Mesendoderm (in vitro differentiated cells): Measurements from ENCODE around the gene SLC51B.

ENCODE experiments used
- DNase-seq: peaks from one replicate; pipeline ENCODE4 v3.0.0; 2013
- H2AK5ac ChIP-seq: 2 replicates; pipeline ENCODE4 v1.6.1; 2013; ENCODE audit warnings: low read length, inconsistent platforms
- H2BK120ac ChIP-seq: 2 replicates; pipeline ENCODE4 v1.6.1; 2013; ENCODE audit warnings: low read depth, mild to moderate bottlenecking, low read length, moderate library complexity, mixed read lengths
- H2BK15ac ChIP-seq: replicated peaks from 2 replicates; pipeline ENCODE4 v1.6.1; 2013; ENCODE audit warnings: low read depth, mild to moderate bottlenecking, moderate library complexity
- H2BK5ac ChIP-seq: 2 replicates; pipeline ENCODE4 v1.6.1; 2013; ENCODE audit warnings: low read length, inconsistent platforms
- H3K18ac ChIP-seq: 2 replicates; pipeline ENCODE4 v1.6.1; 2013; ENCODE audit warnings: mild to moderate bottlenecking, low read length, mixed read lengths
- H3K23ac ChIP-seq: one replicate; pipeline ENCODE4 v1.6.1; 2013; ENCODE audit warnings: low read length
- H3K27ac ChIP-seq: 2 replicates; pipeline ENCODE4 v1.5.1; 2013; ENCODE audit warnings: low read depth, mild to moderate bottlenecking, inconsistent platforms, low read length, moderate library complexity
- H3K27me3 ChIP-seq: 2 replicates; pipeline ENCODE4 v1.6.1; 2013; ENCODE audit warnings: low read length, control low read depth, mild to moderate bottlenecking, inconsistent platforms; ENCODE audit not compliant: insufficient read depth, poor library complexity
- H3K36me3 ChIP-seq: 2 replicates; pipeline ENCODE4 v1.6.1; 2013; ENCODE audit warnings: low read length, inconsistent platforms; ENCODE audit not compliant: control insufficient read depth, insufficient read depth
- H3K4ac ChIP-seq: one replicate; pipeline ENCODE4 v1.6.1; 2013; ENCODE audit warnings: low read depth, mild to moderate bottlenecking, low read length, moderate library complexity
- H3K4me1 ChIP-seq: 2 replicates; pipeline ENCODE4 v1.6.1; 2013; ENCODE audit warnings: low read depth, low read length, inconsistent platforms; ENCODE audit not compliant: control insufficient read depth
- H3K4me2 ChIP-seq: 2 replicates; pipeline ENCODE4 v1.6.1; 2013; ENCODE audit warnings: low read length
- H3K4me3 ChIP-seq: 2 replicates; pipeline ENCODE4 v1.5.1; 2013; ENCODE audit warnings: mild to moderate bottlenecking, low read length
- H3K56ac ChIP-seq: one replicate; pipeline ENCODE4 v1.6.1; 2013; ENCODE audit warnings: low read length
- H3K79me1 ChIP-seq: 2 replicates; pipeline ENCODE4 v1.6.1; 2013; ENCODE audit warnings: low read length, inconsistent platforms
- H3K79me2 ChIP-seq: 2 replicates; pipeline ENCODE4 v1.6.1; 2013; ENCODE audit warnings: mild to moderate bottlenecking, low read length; ENCODE audit not compliant: control insufficient read depth, insufficient read depth
- H3K9ac ChIP-seq: 2 replicates; pipeline ENCODE4 v1.6.1; 2013; ENCODE audit warnings: low read length, inconsistent platforms
- H4K5ac ChIP-seq: one replicate; pipeline ENCODE4 v1.6.1; 2013; ENCODE audit warnings: low read length
- H4K8ac ChIP-seq: one replicate; pipeline ENCODE4 v1.6.1; 2013; ENCODE audit warnings: low read depth, mild to moderate bottlenecking, control low read depth, low read length, moderate library complexity
- WGBS: extraction: QIAGEN DNeasy Blood & Tissue Kit; methylation state at CpG from one replicate; pipeline ENCODE4 v1.1.7; 2013; ENCODE audit warnings: low lambda C conversion rate, missing lambda C conversion rate; ENCODE audit not compliant: insufficient coverage; ENCODE audit errors: extremely low coverage; 5-methylcytosine and 5-hydroxymethylcytosine counted together

Gene SLC51B

GRCh38 chr15:65086680-65087111, 41.5 kb downstream of the SLC51B start:
- Histone ChIP-seq H2BK5ac (no peak overlapping the region), H3K27me3 (no peaks in the 10 kb centered on the region), H3K79me2 (no peaks in the 10 kb centered on the region), H3K36me3 (no peaks in the 10 kb centered on the region), H2BK15ac (no peak overlapping the region), H4K8ac (no peak overlapping the region), H4K5ac (no peak overlapping the region), H3K27ac (no peak overlapping the region), H3K23ac (no peak overlapping the region), H3K4me2 (no peak overlapping the region), H3K4me1 (peaks cover 21% of the 10 kb centered on the region), H3K56ac (no peak overlapping the region), H3K9ac (no peak overlapping the region), H3K79me1 (no peaks in the 10 kb centered on the region), H3K4ac (no peak overlapping the region), H3K18ac (no peak overlapping the region), H2AK5ac (no peak overlapping the region), H2BK120ac (no peak overlapping the region), H3K4me3 (no peak overlapping the region)
- no peak for DNase-seq
- WGBS, result no CpG with 5 or more reads among the region's 6 CpGs

DNA sequence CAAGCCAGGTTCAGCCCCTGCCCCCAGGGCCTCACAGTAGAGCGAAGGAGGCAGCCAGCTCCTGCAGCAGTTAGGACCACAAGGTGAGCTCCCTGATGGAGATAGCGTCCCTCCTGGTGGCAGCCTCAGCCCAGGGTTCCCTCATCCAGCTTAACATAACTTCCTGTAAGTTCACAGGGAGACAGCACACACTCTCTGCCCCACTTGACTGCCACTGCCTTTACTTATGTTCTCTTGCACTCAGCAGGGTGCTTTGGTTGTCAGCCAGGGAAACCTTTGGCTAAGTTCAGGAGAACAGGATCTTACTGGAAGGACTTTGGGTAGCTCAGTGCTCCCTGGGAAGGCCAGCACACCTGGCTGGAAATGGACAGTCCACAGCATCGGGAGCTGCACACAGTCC, 42.2 kb downstream of the SLC51B start:
- Histone ChIP-seq H3K27me3 (no peaks in the 10 kb centered on the region), H2BK15ac (no peak overlapping the region), H3K27ac (no peak overlapping the region), H3K56ac (no peak overlapping the region), H3K18ac (no peak overlapping the region), H2BK5ac (no peak overlapping the region), H3K79me1 (no peaks in the 10 kb centered on the region), H4K8ac (no peak overlapping the region), H3K4ac (no peak overlapping the region), H4K5ac (no peak overlapping the region), H3K9ac (no peak overlapping the region), H3K4me2 (no peak overlapping the region), H3K36me3 (no peaks in the 10 kb centered on the region), H2BK120ac (no peak overlapping the region), H3K4me3 (no peak overlapping the region), H3K4me1 (peaks cover 21% of the 10 kb centered on the region), H3K79me2 (no peaks in the 10 kb centered on the region), H3K23ac (no peak overlapping the region), H2AK5ac (no peak overlapping the region)
- DNase-seq, result no peak
- WGBS, result no CpG with 5 or more reads among the region's 3 CpGs

DNA sequence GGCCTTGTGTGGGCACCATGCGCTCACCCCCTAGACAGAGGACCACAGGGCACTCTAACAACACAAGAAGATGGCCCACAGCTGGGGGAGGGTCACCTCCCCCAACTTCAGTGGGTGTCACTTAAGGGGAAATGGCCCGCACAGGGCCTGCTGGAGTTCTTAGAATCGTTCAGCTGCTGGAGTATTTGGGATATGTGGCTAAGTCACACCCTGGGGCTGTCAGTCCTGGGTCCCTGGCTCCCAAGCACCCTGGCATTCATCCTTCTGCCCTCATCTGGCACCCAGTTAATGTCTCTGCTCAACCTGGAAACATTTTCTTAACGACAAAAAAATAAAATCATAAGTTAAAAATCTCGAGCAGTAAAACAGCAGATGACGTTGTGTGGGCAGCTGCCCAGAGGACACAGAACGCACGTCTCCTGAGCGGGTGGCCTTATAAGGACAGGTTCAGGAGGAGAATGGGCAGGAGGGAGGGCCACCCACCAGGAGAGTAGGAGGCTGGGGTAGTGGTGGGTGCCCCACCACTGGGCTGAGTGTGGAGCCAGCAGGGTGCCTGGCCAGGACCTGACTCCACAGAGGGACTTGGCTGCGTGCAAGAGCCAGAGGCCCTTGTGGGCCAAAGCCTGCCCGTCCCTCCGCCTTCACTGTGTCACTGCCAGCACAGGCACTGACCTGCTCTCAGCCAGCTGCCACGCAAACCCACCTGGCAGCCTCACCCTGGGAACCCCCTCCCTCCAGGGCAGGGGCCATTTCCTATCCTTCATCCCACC, 42.9 kb downstream of the SLC51B start:
- H3K4me1 ChIP-seq, result peaks cover 17% of the 10 kb centered on the region
- no peak overlapping the region for H2BK120ac ChIP-seq
- H2AK5ac ChIP-seq, result peak overlapping the region; percentile 70
- H3K4ac ChIP-seq, result no peak overlapping the region
- H3K56ac ChIP-seq, result peak overlapping the region; percentile 27
- no peak overlapping the region for H3K23ac ChIP-seq
- DNase-seq, result no peak
- no peak overlapping the region for H4K5ac ChIP-seq
- no peak overlapping the region for H3K4me3 ChIP-seq
- H2BK15ac ChIP-seq, result no peak overlapping the region
- H3K4me2 ChIP-seq, result no peak overlapping the region
- no peaks in the 10 kb centered on the region for H3K79me1 ChIP-seq
- H3K18ac ChIP-seq, result no peak overlapping the region
- no peak overlapping the region for H4K8ac ChIP-seq
- no CpG with 5 or more reads among the region's 13 CpGs for WGBS
- no peak overlapping the region for H3K27ac ChIP-seq
- H3K27me3 ChIP-seq, result no peaks in the 10 kb centered on the region
- H2BK5ac ChIP-seq, result no peak overlapping the region
- H3K9ac ChIP-seq, result no peak overlapping the region
- H3K79me2 ChIP-seq, result no peaks in the 10 kb centered on the region
- H3K36me3 ChIP-seq, result no peaks in the 10 kb centered on the region

DNA sequence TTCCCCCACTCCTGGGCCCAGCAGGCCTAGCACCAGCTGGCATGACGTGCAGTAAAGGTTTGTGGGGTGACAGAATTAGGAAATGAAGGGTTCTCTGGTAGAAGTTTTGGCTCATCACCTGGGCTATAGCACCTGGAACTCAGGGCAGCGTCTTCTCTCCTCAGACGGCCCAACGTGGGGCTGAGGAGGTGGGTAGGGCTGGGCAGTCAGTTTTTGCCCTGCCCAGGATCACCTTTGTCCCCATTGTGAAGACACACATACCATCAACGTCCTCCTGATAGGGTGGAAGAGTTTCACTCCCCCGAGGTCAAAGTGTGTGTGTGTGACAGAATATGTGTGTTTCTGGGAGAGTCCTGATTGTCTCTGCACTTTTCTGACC, 43.4 kb downstream of the SLC51B start:
- Histone ChIP-seq H3K27ac (no peak overlapping the region), H2BK15ac (no peak overlapping the region)
- no CpG with 5 or more reads among the region's 6 CpGs for WGBS

DNA sequence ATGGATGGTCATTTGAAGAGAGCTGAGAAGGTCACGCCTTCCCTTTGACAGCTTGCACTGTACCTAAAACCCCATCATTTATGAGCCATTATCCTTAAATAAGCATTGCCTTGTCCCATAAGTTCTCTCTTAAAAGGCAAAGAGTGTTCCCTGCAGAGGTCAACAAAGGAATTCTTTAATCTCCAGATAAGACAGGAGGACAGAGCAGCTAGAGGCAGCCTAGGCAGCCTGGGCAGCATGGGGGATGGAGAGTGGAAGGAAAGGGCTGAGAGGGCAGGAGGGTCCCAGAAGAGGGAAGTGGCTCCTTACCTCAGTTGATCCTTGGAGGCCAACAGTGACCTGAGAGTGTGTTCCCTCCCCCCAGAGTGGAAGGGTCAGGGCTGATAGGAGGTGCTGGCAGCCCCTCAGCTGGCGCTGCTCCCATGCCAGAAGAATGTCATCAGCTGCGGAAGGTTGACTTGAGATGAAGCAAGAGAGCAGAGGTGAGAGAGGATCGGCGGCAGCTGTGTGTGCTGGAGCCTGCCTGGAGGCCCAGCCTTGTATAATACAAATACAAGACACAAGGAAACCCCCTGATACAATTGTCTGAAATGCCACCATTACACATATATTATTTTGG, 44.1 kb downstream of the SLC51B start:
- H2BK120ac ChIP-seq, result no peak overlapping the region
- H3K79me2 ChIP-seq, result no peaks in the 10 kb centered on the region
- no peak overlapping the region for H2BK5ac ChIP-seq
- H3K23ac ChIP-seq, result no peak overlapping the region
- peak; percentile 66 for DNase-seq
- no peak overlapping the region for H4K5ac ChIP-seq
- H2AK5ac ChIP-seq, result no peak overlapping the region
- no peak overlapping the region for H3K56ac ChIP-seq
- no peak overlapping the region for H4K8ac ChIP-seq
- no peaks in the 10 kb centered on the region for H3K27me3 ChIP-seq
- no peak overlapping the region for H3K4ac ChIP-seq
- H3K36me3 ChIP-seq, result no peaks in the 10 kb centered on the region
- no peaks in the 10 kb centered on the region for H3K79me1 ChIP-seq
- no peak overlapping the region for H3K9ac ChIP-seq
- H3K4me3 ChIP-seq, result no peak overlapping the region
- WGBS, result no CpG with 5 or more reads among the region's 5 CpGs
- no peak overlapping the region for H3K18ac ChIP-seq
- H2BK15ac ChIP-seq, result no peak overlapping the region
- no peak overlapping the region for H3K4me2 ChIP-seq
- H3K4me1 ChIP-seq, result peaks cover 10% of the 10 kb centered on the region
- H3K27ac ChIP-seq, result no peak overlapping the region

More for the DNA sequence above, 43.4 kb downstream of the SLC51B start:
- Histone ChIP-seq H3K79me2 (no peaks in the 10 kb centered on the region), H3K9ac (no peak overlapping the region), H3K36me3 (no peaks in the 10 kb centered on the region), H3K18ac (no peak overlapping the region), H2AK5ac (peak overlapping the region; percentile 70), H3K4me1 (peaks cover 13% of the 10 kb centered on the region), H4K8ac (no peak overlapping the region), H3K27me3 (no peaks in the 10 kb centered on the region), H3K56ac (no peak overlapping the region), H3K4ac (no peak overlapping the region), H3K4me3 (no peak overlapping the region), H4K5ac (no peak overlapping the region), H2BK120ac (no peak overlapping the region), H3K23ac (no peak overlapping the region), H3K79me1 (no peaks in the 10 kb centered on the region), H2BK5ac (no peak overlapping the region), H3K4me2 (no peak overlapping the region)
- no peak for DNase-seq
